Parathyroid adenoma (tissue), 2 donors: ENCODE results near the gene NACC1.

Source experiments
- H2AFZ ChIP-seq: fragments of 300-600 bp; sonication (generic); one replicate; pipeline ENCODE4 v1.7.0; 2017; ENCODE audit warnings: antibody characterized with exemption, mild to moderate bottlenecking
- H3K27ac ChIP-seq: fragments of 300-600 bp; sonication (generic); one replicate; pipeline ENCODE4 v1.7.0; 2017
- H3K27me3 ChIP-seq: fragments of 300-600 bp; sonication (generic); one replicate; pipeline ENCODE4 v1.7.0; 2017; ENCODE audit warnings: low read length; ENCODE audit not compliant: control insufficient read depth, insufficient read depth
- H3K36me3 ChIP-seq: fragments of 300-600 bp; sonication (generic); one replicate; pipeline ENCODE4 v1.7.0; 2017; ENCODE audit warnings: low read length; ENCODE audit not compliant: control insufficient read depth, insufficient read depth
- H3K4me1 ChIP-seq: fragments of 300-600 bp; sonication (generic); one replicate; pipeline ENCODE4 v1.7.0; 2017; ENCODE audit warnings: control low read depth
- H3K4me2 ChIP-seq: fragments of 300-600 bp; sonication (generic); one replicate; pipeline ENCODE4 v1.7.0; 2017; ENCODE audit warnings: low read length
- H3K4me3 ChIP-seq: fragments of 300-600 bp; sonication (generic); one replicate; pipeline ENCODE4 v1.7.0; 2017; ENCODE audit warnings: low read depth, low read length
- H3K79me2 ChIP-seq: fragments of 300-600 bp; sonication (generic); one replicate; pipeline ENCODE4 v1.7.0; 2017; ENCODE audit warnings: control low read depth
- H3K9ac ChIP-seq: fragments of 300-600 bp; sonication (generic); one replicate; pipeline ENCODE4 v1.7.0; 2017; ENCODE audit warnings: mild to moderate bottlenecking
- H3K9me3 ChIP-seq: fragments of 300-600 bp; sonication (generic); one replicate; pipeline ENCODE4 v1.7.0; 2017; ENCODE audit warnings: low read length; ENCODE audit not compliant: control insufficient read depth
- CTCF ChIP-seq: fragments of 300-600 bp; sonication (generic); IDR thresholded peaks from one replicate; pipeline ENCODE4 v1.7.0; 2017; ENCODE audit warnings: antibody characterized with exemption, mild to moderate bottlenecking
- donor health status: primary hyperparathyroidism.

Gene NACC1

GRCh38 chr19:13077240-13077639 is 40.8 kb upstream of the NACC1 start:
- Histone ChIP-seq H3K79me2 (no peaks in the 10 kb centered on the region), H2AFZ (no peak overlapping the region), H3K9me3 (no peaks in the 10 kb centered on the region), H3K27me3 (no peaks in the 10 kb centered on the region), H3K36me3 (no peaks in the 10 kb centered on the region), H3K9ac (no peak overlapping the region), H3K4me3 (no peak overlapping the region), H3K27ac (no peak overlapping the region), H3K4me2 (no peak overlapping the region), H3K4me1 (no peaks in the 10 kb centered on the region)
- TF ChIP-seq CTCF: no peak

GRCh38 chr19:13078381-13078780 is 39.7 kb upstream of the NACC1 start:
- no peaks in the 10 kb centered on the region for H3K27me3 ChIP-seq
- no peak overlapping the region for H3K4me3 ChIP-seq
- TF ChIP-seq CTCF: no peak
- no peaks in the 10 kb centered on the region for H3K4me1 ChIP-seq
- H3K4me2 ChIP-seq: no peak overlapping the region
- no peaks in the 10 kb centered on the region for H3K79me2 ChIP-seq
- H3K9me3 ChIP-seq: no peaks in the 10 kb centered on the region
- no peaks in the 10 kb centered on the region for H3K36me3 ChIP-seq
- no peak overlapping the region for H2AFZ ChIP-seq
- H3K9ac ChIP-seq: no peak overlapping the region
- no peak overlapping the region for H3K27ac ChIP-seq

- H3K36me3 ChIP-seq: no peaks in the 10 kb centered on the region
- H3K4me3 ChIP-seq: no peak overlapping the region
These were observed 39.0 kb upstream of the NACC1 start for GRCh38 chr19:13078897-13079541.

GRCh38 chr19:13079542-13079986 is 38.5 kb upstream of the NACC1 start:
- Histone ChIP-seq H3K27ac (no peak overlapping the region), H2AFZ (no peak overlapping the region), H3K4me2 (no peak overlapping the region), H3K4me3 (no peak overlapping the region), H3K9ac (no peak overlapping the region), H3K79me2 (no peaks in the 10 kb centered on the region), H3K9me3 (no peaks in the 10 kb centered on the region), H3K36me3 (no peaks in the 10 kb centered on the region), H3K27me3 (no peaks in the 10 kb centered on the region), H3K4me1 (no peaks in the 10 kb centered on the region)
- no peak for TF ChIP-seq CTCF

More at GRCh38 chr19:13078897-13079541, 39.0 kb upstream of the NACC1 start:
- no peaks in the 10 kb centered on the region for H3K79me2 ChIP-seq
- no peak for TF ChIP-seq CTCF
- H2AFZ ChIP-seq: no peak overlapping the region
- no peak overlapping the region for H3K27ac ChIP-seq
- no peak overlapping the region for H3K4me2 ChIP-seq
- no peaks in the 10 kb centered on the region for H3K4me1 ChIP-seq
- no peaks in the 10 kb centered on the region for H3K27me3 ChIP-seq
- no peaks in the 10 kb centered on the region for H3K9me3 ChIP-seq
- H3K9ac ChIP-seq: no peak overlapping the region
